ENCODE measurements around the gene AHSA1.
A peak's percentile ranks its signal among the peaks of the same experiment; 100 is the strongest.

AHSA1 gene

DNA sequence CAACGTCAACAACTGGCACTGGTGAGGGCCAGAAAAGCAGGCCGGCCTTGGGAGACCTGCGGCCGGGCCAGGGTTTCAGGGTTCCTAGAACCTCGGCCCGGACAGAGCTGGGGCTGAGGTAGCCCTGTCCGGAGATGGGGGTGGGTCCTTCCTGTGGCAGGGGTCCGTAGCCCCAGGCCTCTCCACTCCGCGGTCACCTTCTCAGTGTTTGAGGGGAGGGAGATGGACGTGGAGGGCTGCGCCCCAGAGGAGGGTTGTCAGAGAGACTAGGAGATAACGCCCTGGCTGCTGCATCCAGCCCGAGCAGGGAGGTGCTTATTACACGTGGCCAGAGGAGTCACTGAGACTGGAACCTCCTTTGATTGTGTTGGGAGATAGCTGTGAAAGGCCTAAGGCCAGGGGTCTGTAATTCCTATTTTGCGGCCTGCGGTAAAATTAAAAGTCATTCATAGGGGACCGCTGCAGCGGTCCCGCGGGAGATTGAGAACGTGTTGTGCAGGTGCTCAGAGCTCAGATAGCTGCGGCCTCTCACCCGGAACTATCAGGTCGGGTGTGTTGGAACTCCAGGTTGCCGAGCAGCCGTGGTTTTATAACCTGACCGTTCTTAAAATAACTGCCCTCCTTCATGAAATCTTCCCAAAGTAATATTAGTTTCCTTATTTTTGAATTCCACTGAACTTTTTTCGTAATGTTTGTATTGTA lies 507 bp downstream of the AHSA1 start:
- Histone ChIP-seq H3F3A (ENCODE audit: control insufficient read depth, insufficient read depth) (no peaks in the 10 kb centered on the region; the same call in 1 of the 2 replicates), H3K27me3 (ENCODE audit: control insufficient read depth, low read length) (no peaks in the 10 kb centered on the region), H3K9me2 (replicated peaks; ENCODE audit: control insufficient read depth, low read length) (no peaks in the 10 kb centered on the region), H3K9me3 (ENCODE audit: control insufficient read depth, insufficient read depth, low read length) (no peaks in the 10 kb centered on the region), H4K20me1 (ENCODE audit: control insufficient read depth, insufficient read depth, low read depth, low read length) (peaks cover 12% of the 10 kb centered on the region; the same call in 1 of the 2 replicates), H3K4me1 (ENCODE audit: control insufficient read depth, low read length) (peaks cover 24% of the 10 kb centered on the region), H3K4me3 (ENCODE audit: low read length) (peak overlapping the region; percentile 99), H3K4me2 (ENCODE audit: low read length) (peak overlapping the region; percentile 85), H3K27ac (ENCODE audit: low read depth, low read length) (peak overlapping the region; percentile 80), H3K36me3 (ENCODE audit: control insufficient read depth, low read length) (peaks cover 59% of the 10 kb centered on the region), H3K79me2 (ENCODE audit: control insufficient read depth, low read length) (peaks cover 78% of the 10 kb centered on the region)
- TF ChIP-seq EZH2phosphoT487 (IDR thresholded peaks at IDR 0.05; ENCODE audit: borderline replicate concordance, low read length): no peak
- TF ChIP-seq, protein P1, sequence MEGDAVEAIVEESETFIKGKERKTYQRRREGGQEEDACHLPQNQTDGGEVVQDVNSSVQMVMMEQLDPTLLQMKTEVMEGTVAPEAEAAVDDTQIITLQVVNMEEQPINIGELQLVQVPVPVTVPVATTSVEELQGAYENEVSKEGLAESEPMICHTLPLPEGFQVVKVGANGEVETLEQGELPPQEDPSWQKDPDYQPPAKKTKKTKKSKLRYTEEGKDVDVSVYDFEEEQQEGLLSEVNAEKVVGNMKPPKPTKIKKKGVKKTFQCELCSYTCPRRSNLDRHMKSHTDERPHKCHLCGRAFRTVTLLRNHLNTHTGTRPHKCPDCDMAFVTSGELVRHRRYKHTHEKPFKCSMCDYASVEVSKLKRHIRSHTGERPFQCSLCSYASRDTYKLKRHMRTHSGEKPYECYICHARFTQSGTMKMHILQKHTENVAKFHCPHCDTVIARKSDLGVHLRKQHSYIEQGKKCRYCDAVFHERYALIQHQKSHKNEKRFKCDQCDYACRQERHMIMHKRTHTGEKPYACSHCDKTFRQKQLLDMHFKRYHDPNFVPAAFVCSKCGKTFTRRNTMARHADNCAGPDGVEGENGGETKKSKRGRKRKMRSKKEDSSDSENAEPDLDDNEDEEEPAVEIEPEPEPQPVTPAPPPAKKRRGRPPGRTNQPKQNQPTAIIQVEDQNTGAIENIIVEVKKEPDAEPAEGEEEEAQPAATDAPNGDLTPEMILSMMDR (IDR thresholded peaks at IDR 0.05; ENCODE audit: low read depth, low read length, poor library complexity, severe bottlenecking): no peak

GRCh38 chr14:77459072-77459723 lies 1.3 kb downstream of the AHSA1 start:
- no peak for TF ChIP-seq EZH2phosphoT487 (IDR thresholded peaks at IDR 0.05; ENCODE audit: borderline replicate concordance, low read length)
- TF ChIP-seq, protein P1 (IDR thresholded peaks at IDR 0.05; ENCODE audit: low read depth, low read length, poor library complexity, severe bottlenecking): peak; percentile 92
- peaks cover 24% of the 10 kb centered on the region for H3K4me1 ChIP-seq (ENCODE audit: control insufficient read depth, low read length)
- peaks cover 12% of the 10 kb centered on the region; the same call in 1 of the 2 replicates for H4K20me1 ChIP-seq (ENCODE audit: control insufficient read depth, insufficient read depth, low read depth, low read length)
- H3K4me2 ChIP-seq (ENCODE audit: low read length): peak overlapping the region; percentile 85
- H3K36me3 ChIP-seq (ENCODE audit: control insufficient read depth, low read length): peaks cover 66% of the 10 kb centered on the region
- H3K9me3 ChIP-seq (ENCODE audit: control insufficient read depth, insufficient read depth, low read length): no peaks in the 10 kb centered on the region
- peak overlapping the region; percentile 80 for H3K27ac ChIP-seq (ENCODE audit: low read depth, low read length)
- no peaks in the 10 kb centered on the region for H3K27me3 ChIP-seq (ENCODE audit: control insufficient read depth, low read length)
- no peaks in the 10 kb centered on the region; the same call in 1 of the 2 replicates for H3F3A ChIP-seq (ENCODE audit: control insufficient read depth, insufficient read depth)
- H3K79me2 ChIP-seq (ENCODE audit: control insufficient read depth, low read length): peaks cover 78% of the 10 kb centered on the region
- no peaks in the 10 kb centered on the region for H3K9me2 ChIP-seq (replicated peaks; ENCODE audit: control insufficient read depth, low read length)
- H3K4me3 ChIP-seq (ENCODE audit: low read length): peak overlapping the region; percentile 99

- Histone ChIP-seq H3K79me2 (ENCODE audit: control insufficient read depth, low read length) (no peaks in the 10 kb centered on the region; the same call in 1 of the 2 replicates), H3F3A (ENCODE audit: control insufficient read depth, insufficient read depth) (peaks cover 33% of the 10 kb centered on the region), H4K20me1 (ENCODE audit: control insufficient read depth, insufficient read depth, low read depth, low read length) (no peaks in the 10 kb centered on the region), H3K36me3 (ENCODE audit: control insufficient read depth, low read length) (peaks cover 65% of the 10 kb centered on the region), H3K27me3 (ENCODE audit: control insufficient read depth, low read length) (no peaks in the 10 kb centered on the region), H3K27ac (ENCODE audit: low read depth, low read length) (no peak overlapping the region), H3K4me3 (ENCODE audit: low read length) (no peak overlapping the region), H3K4me2 (ENCODE audit: low read length) (no peak overlapping the region), H3K9me3 (ENCODE audit: control insufficient read depth, insufficient read depth, low read length) (no peaks in the 10 kb centered on the region), H3K9me2 (replicated peaks; ENCODE audit: control insufficient read depth, low read length) (no peaks in the 10 kb centered on the region), H3K4me1 (ENCODE audit: control insufficient read depth, low read length) (no peaks in the 10 kb centered on the region)
- TF ChIP-seq, protein P1 (IDR thresholded peaks at IDR 0.05; ENCODE audit: low read depth, low read length, poor library complexity, severe bottlenecking): no peak
- TF ChIP-seq EZH2phosphoT487 (IDR thresholded peaks at IDR 0.05; ENCODE audit: borderline replicate concordance, low read length): no peak
Observed at GRCh38 chr14:77467801-77468200, 9.9 kb downstream of the AHSA1 start.

Measured in DOHH2 (cell line).